Keratinocyte (primary cell): ENCODE results near the gene SLC38A7.

Experiments used
- EZH2 ChIP-seq: IDR thresholded peaks from one replicate; pipeline ENCODE4 v1.6.1; 2012; ENCODE audit warnings: inconsistent platforms, mild to moderate bottlenecking, low read length, moderate library complexity
- TF ChIP-seq, protein P1 (sequence below), 3 experiments: IDR thresholded peaks in 1 of 3; conservative IDR thresholded peaks in 1 of 3; optimal IDR thresholded peaks in 1 of 3; 2 replicates in 2 of 3; 3 replicates in 1 of 3; pipeline versions ENCODE3 to v1.5.1; 2011; ENCODE audit warnings: low read length in 3 of 3, mild to moderate bottlenecking in 3 of 3, moderate library complexity in 2 of 3, control low read depth in 1 of 3, inconsistent platforms in 1 of 3; ENCODE audit not compliant: insufficient read depth in 2 of 3; ENCODE audit errors: extremely low read depth in 1 of 3

DNA sequence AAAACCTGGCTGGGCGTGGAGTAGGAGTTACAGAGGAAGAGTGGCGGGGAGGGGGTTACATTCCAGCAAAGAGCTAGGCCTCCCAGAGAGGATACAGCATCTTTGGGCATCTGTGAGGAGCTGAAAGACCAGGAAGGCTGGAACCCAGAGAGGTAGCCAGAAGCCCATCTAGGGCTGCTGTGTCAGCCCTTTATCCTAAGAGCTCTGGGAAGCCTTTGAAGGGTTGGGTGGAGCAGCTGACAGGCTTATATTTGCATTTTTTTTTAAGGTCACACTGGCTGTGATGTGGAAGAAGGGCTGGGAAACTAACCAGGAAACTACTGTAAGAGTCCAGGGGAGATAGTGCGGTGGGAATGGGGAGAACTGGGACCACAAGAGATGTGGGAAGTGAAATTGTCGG lies 48.1 kb downstream of the SLC38A7 start:
- TF ChIP-seq, protein P1, sequence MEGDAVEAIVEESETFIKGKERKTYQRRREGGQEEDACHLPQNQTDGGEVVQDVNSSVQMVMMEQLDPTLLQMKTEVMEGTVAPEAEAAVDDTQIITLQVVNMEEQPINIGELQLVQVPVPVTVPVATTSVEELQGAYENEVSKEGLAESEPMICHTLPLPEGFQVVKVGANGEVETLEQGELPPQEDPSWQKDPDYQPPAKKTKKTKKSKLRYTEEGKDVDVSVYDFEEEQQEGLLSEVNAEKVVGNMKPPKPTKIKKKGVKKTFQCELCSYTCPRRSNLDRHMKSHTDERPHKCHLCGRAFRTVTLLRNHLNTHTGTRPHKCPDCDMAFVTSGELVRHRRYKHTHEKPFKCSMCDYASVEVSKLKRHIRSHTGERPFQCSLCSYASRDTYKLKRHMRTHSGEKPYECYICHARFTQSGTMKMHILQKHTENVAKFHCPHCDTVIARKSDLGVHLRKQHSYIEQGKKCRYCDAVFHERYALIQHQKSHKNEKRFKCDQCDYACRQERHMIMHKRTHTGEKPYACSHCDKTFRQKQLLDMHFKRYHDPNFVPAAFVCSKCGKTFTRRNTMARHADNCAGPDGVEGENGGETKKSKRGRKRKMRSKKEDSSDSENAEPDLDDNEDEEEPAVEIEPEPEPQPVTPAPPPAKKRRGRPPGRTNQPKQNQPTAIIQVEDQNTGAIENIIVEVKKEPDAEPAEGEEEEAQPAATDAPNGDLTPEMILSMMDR (optimal IDR thresholded peaks at IDR 0.05 in 1 of 3, IDR thresholded peaks at IDR 0.05 in 1 of 3, conservative IDR thresholded peaks at IDR 0.05 in 1 of 3; ENCODE audit: extremely low read depth in 1 of 3, insufficient read depth in 2 of 3, low read length in 3 of 3): no peak
- no peak for TF ChIP-seq EZH2
